SK-N-SH (cell line): Measurements from ENCODE around the gene GDPD5. TPM values are rescaled to one million over a fixed set of nuclear protein-coding genes. Genes with fewer than 3 reads are reported as not detected.
A peak's percentile ranks its signal among the peaks of the same experiment; 100 is the strongest.

Experiments used
- CTCF ChIA-PET: fragments of 300-600, 350-600 bp; formaldehyde crosslinking; extraction: SDS; loops from one replicate; lab custom pipeline; 2021; lab: Yijun Ruan, JAX
- POLR2A ChIA-PET: fragments of 350-600 bp; sonication (Branson Sonifier 250); formaldehyde crosslinking; extraction: SDS; loops from one replicate; lab custom pipeline; 2020; ENCODE audit warnings: antibody characterized with exemption, inconsistent platforms; lab: Yijun Ruan, JAX
- DNase-seq: peaks from one replicate; pipeline ENCODE4 v3.0.0; 2012
- H2AFZ ChIP-seq: fragments of 200-600 bp; sonication (generic); 2 replicates; pipeline ENCODE4 v1.8.1; 2016; ENCODE audit warnings: antibody characterized with exemption, mild to moderate bottlenecking, low read depth
- H3F3A ChIP-seq: fragments of 200-600 bp; sonication (generic); replicated peaks from 2 replicates; pipeline ENCODE3; 2016; ENCODE audit warnings: antibody characterized with exemption, mild to moderate bottlenecking; ENCODE audit not compliant: insufficient read depth
- H3K27ac ChIP-seq, 2 experiments: fragments of 200-500 bp in 1 of 2; fragments of 200-600 bp in 1 of 2; sonication (Bioruptor generic) in 1 of 2; sonication (generic), shearing (Covaris generic) in 1 of 2; 2 replicates each; pipeline versions ENCODE4 v1.5.1 to v1.6.1; 2014 to 2016; ENCODE audit warnings: low read depth in 2 of 2, inconsistent platforms in 1 of 2, low read length in 1 of 2, mild to moderate bottlenecking in 1 of 2, mixed read lengths in 1 of 2
- H3K27me3 ChIP-seq: fragments of 200-600 bp; sonication (generic), shearing (Covaris generic); 2 replicates; pipeline ENCODE4 v1.6.1; 2016; ENCODE audit warnings: mixed run types; ENCODE audit not compliant: insufficient read depth
- H3K36me3 ChIP-seq, 2 experiments: fragments of 200-500 bp in 1 of 2; fragments of 200-600 bp in 1 of 2; sonication (Bioruptor generic) in 1 of 2; sonication (generic) in 1 of 2; replicated peaks in 1 of 2; 2 replicates each; pipeline versions ENCODE3 to v1.5.1; 2014 to 2016; ENCODE audit warnings: low read length in 1 of 2, mild to moderate bottlenecking in 1 of 2; ENCODE audit not compliant: insufficient read depth in 2 of 2, control insufficient read depth in 1 of 2
- H3K4me1 ChIP-seq, 2 experiments: fragments of 200-500 bp in 1 of 2; fragments of 200-600 bp in 1 of 2; sonication (Bioruptor generic) in 1 of 2; sonication (generic), shearing (Covaris generic) in 1 of 2; 2 replicates each; pipeline versions ENCODE4 v1.5.1 to v1.6.1; 2014 to 2016; ENCODE audit warnings: low read depth in 1 of 2, low read length in 1 of 2, mixed run types in 1 of 2; ENCODE audit not compliant: insufficient read depth in 2 of 2, control insufficient read depth in 1 of 2
- H3K4me2 ChIP-seq: fragments of 200-600 bp; sonication (generic), shearing (Covaris generic); 2 replicates; pipeline ENCODE4 v1.6.1; 2017; ENCODE audit warnings: mixed run types
- H3K4me3 ChIP-seq, 2 experiments: fragments of 200-500 bp in 1 of 2; fragments of 200-600 bp in 1 of 2; sonication (Bioruptor generic) in 1 of 2; sonication (generic), shearing (Covaris generic) in 1 of 2; 2 replicates each; pipeline versions ENCODE4 v1.5.1 to v1.8.1; 2014 to 2016; ENCODE audit warnings: low read depth in 2 of 2, inconsistent platforms in 1 of 2, low read length in 1 of 2, mild to moderate bottlenecking in 1 of 2, mixed read lengths in 1 of 2, moderate library complexity in 1 of 2
- H3K79me2 ChIP-seq: fragments of 200-600 bp; sonication (generic); 2 replicates; pipeline ENCODE4 v1.8.1; 2017; ENCODE audit warnings: mild to moderate bottlenecking; ENCODE audit not compliant: insufficient read depth
- H3K9ac ChIP-seq: fragments of 200-600 bp; sonication (generic); 2 replicates; pipeline ENCODE4 v1.6.1; 2017; ENCODE audit warnings: mixed run types
- H3K9me2 ChIP-seq: fragments of 200-600 bp; sonication (generic); 2 replicates; pipeline ENCODE4 v1.6.1; 2017; ENCODE audit warnings: mixed run types
- H3K9me3 ChIP-seq: fragments of 200-600 bp; sonication (generic); 2 replicates; pipeline ENCODE4 v1.6.1; 2017; ENCODE audit warnings: mixed run types, mild to moderate bottlenecking, moderate library complexity
- H4K20me1 ChIP-seq: fragments of 200-600 bp; sonication (generic); 2 replicates; pipeline ENCODE4 v1.6.1; 2017; ENCODE audit warnings: mild to moderate bottlenecking, mixed run types; ENCODE audit not compliant: insufficient read depth
- CHD2 ChIP-seq: fragments of 150-350 bp; IDR thresholded peaks from 2 replicates; pipeline ENCODE4 v1.6.1; 2018; ENCODE audit warnings: low read length; ENCODE audit not compliant: partially characterized antibody
- CTCF ChIP-seq: fragments of 200-600 bp; sonication (generic); IDR thresholded peaks from 2 replicates; pipeline ENCODE4 v1.6.1; 2017; ENCODE audit warnings: antibody characterized with exemption, mild to moderate bottlenecking, moderate library complexity
- EZH2phosphoT487 ChIP-seq: fragments of 200-600 bp; sonication (generic); IDR thresholded peaks from 2 replicates; pipeline ENCODE4 v1.6.1; 2017; ENCODE audit warnings: low read depth, mixed run types, mild to moderate bottlenecking, antibody characterized with exemption, moderate library complexity, borderline replicate concordance
- FOSL2 ChIP-seq: IDR thresholded peaks from 2 replicates; pipeline ENCODE4 v1.4.0; 2012; ENCODE audit warnings: low read depth, mild to moderate bottlenecking, moderate library complexity, borderline replicate concordance
- FOXM1 ChIP-seq: IDR thresholded peaks from 2 replicates; pipeline ENCODE4 v1.4.0; 2012; ENCODE audit warnings: low read depth, mild to moderate bottlenecking
- GATA2 ChIP-seq: sonication (generic); formaldehyde crosslinking; IDR thresholded peaks from 2 replicates; pipeline ENCODE4 v1.5.0; 2020; ENCODE audit warnings: mild to moderate bottlenecking, missing genetic modification reagents
- MAX ChIP-seq: IDR thresholded peaks from 2 replicates; pipeline ENCODE4 v1.4.0; 2012; ENCODE audit warnings: low read depth
- MXI1 ChIP-seq: IDR thresholded peaks from 2 replicates; pipeline ENCODE4 v1.6.1; 2012; ENCODE audit warnings: mild to moderate bottlenecking, low read depth, low read length, improper control_type of control experiment
- NFIC ChIP-seq: IDR thresholded peaks from 2 replicates; pipeline ENCODE4 v1.4.0; 2012; ENCODE audit warnings: borderline replicate concordance
- NRF1 ChIP-seq: IDR thresholded peaks from 2 replicates; pipeline ENCODE4 v1.6.1; 2012; ENCODE audit warnings: low read depth, mild to moderate bottlenecking, low read length
- POLR2AphosphoS5 ChIP-seq: IDR thresholded peaks from 2 replicates; pipeline ENCODE4 v1.6.1; 2012; ENCODE audit warnings: low read depth, low read length
- RAD21 ChIP-seq: IDR thresholded peaks from 2 replicates; pipeline ENCODE4 v1.6.1; 2012; ENCODE audit warnings: mild to moderate bottlenecking, low read length
- RCOR1 ChIP-seq: fragments of 150-350 bp; IDR thresholded peaks from 2 replicates; pipeline ENCODE4 v1.6.1; 2017; ENCODE audit warnings: antibody characterized with exemption, low read length
- RFX5 ChIP-seq: IDR thresholded peaks from 2 replicates; pipeline ENCODE4 v1.6.1; 2012; ENCODE audit warnings: mild to moderate bottlenecking, improper control_type of control experiment, low read length
- TAF1 ChIP-seq: IDR thresholded peaks from 2 replicates; pipeline ENCODE4 v1.6.1; 2012; ENCODE audit warnings: low read depth, mild to moderate bottlenecking, low read length, moderate library complexity, borderline replicate concordance
- USF2 ChIP-seq: fragments of 150-350 bp; IDR thresholded peaks from 2 replicates; pipeline ENCODE4 v1.6.1; 2017; ENCODE audit warnings: antibody characterized with exemption, low read length, low read depth, borderline replicate concordance
- WGBS: methylation state at CpG from one replicate; pipeline ENCODE4 v1.1.6; 2017; ENCODE audit warnings: low lambda C conversion rate; 5-methylcytosine and 5-hydroxymethylcytosine counted together
- polyA plus RNA-seq, 3 experiments: library from polyadenylated mRNA; depleted of rRNA; stranded (reverse); fragments of >200 nt; gene quantifications; 2 replicates each; pipeline ENCODE4 v1.2.3, GENCODE V29; 2012

Gene GDPD5
- polyA plus RNA-seq, 1 of the 3 experiments (the other 2 are of a cell fraction): 2.2 TPM

- CTCF ChIA-PET: interaction anchor here (1.1 to 15.4 kb wide), 9 partner anchors 8 to 248 kb away, joined by 3 to 275 read pairs (median 5); no protein-coding TSS in a partner anchor
- POLR2A ChIA-PET: interaction anchor here (0.6 kb wide), 1 partner anchor 100 kb away, joined by 3 read pairs; no protein-coding TSS in a partner anchor
- H3K27me3 ChIP-seq: no peaks in the 10 kb centered on the region
- no peak overlapping the region for H3K4me2 ChIP-seq
- H3K4me1 ChIP-seq: peaks cover 0 to 14% of the 10 kb centered on the region in 2 experiments; a peak in 1 of 4 replicates
- H3K27ac ChIP-seq: no peak overlapping the region
- no peaks in the 10 kb centered on the region for H3F3A ChIP-seq
- no peaks in the 10 kb centered on the region for H3K36me3 ChIP-seq
- no peaks in the 10 kb centered on the region for H3K79me2 ChIP-seq
- no peak overlapping the region for H3K4me3 ChIP-seq
- H4K20me1 ChIP-seq: no peaks in the 10 kb centered on the region
- 70% methylated on average over 10 of the region's 10 CpGs for WGBS
- no peaks in the 10 kb centered on the region for H3K9me3 ChIP-seq
- H2AFZ ChIP-seq: no peak overlapping the region
- no peak for DNase-seq
- H3K9ac ChIP-seq: no peak overlapping the region
- no peaks in the 10 kb centered on the region for H3K9me2 ChIP-seq
- TF ChIP-seq RFX5: no peak
- TF ChIP-seq POLR2AphosphoS5: no peak
- TF ChIP-seq CHD2: no peak
- no peak for TF ChIP-seq GATA2 (CRISPR knock-in tag)
- TF ChIP-seq NRF1: no peak
- TF ChIP-seq EZH2phosphoT487: no peak
Measured at GRCh38 chr11:75527938-75528735, 2.4 kb upstream of the GDPD5 start.

GRCh38 chr11:75527130-75527529 lies 1.4 kb upstream of the GDPD5 start:
- Histone ChIP-seq H3K4me3 (peak overlapping the region in 1 of 2 experiments; percentile 70; a peak in 1 of 4 replicates), H3K9me3 (no peaks in the 10 kb centered on the region), H3K9ac (no peak overlapping the region), H3F3A (no peaks in the 10 kb centered on the region), H4K20me1 (no peaks in the 10 kb centered on the region), H3K4me1 (peaks cover 0 to 23% of the 10 kb centered on the region in 2 experiments; a peak in 1 of 4 replicates), H3K79me2 (no peaks in the 10 kb centered on the region), H2AFZ (no peak overlapping the region), H3K9me2 (no peaks in the 10 kb centered on the region), H3K27ac (no peak overlapping the region), H3K36me3 (no peaks in the 10 kb centered on the region), H3K4me2 (no peak overlapping the region), H3K27me3 (no peaks in the 10 kb centered on the region)
- 98% methylated on average over 5 of the region's 5 CpGs for WGBS
- POLR2A ChIA-PET: no interaction called here
- no peak for DNase-seq
- CTCF ChIA-PET: interaction anchor here (0.7 to 15.4 kb wide), 6 partner anchors 20 to 247 kb away, joined by 3 to 275 read pairs (median 6); no protein-coding TSS in a partner anchor
- TF ChIP-seq GATA2 (CRISPR knock-in tag): no peak
- no peak for TF ChIP-seq MXI1
- TF ChIP-seq MAX: no peak
- no peak for TF ChIP-seq CHD2
- no peak for TF ChIP-seq RCOR1
- no peak for TF ChIP-seq CTCF
- no peak for TF ChIP-seq FOXM1
- TF ChIP-seq TAF1: no peak
- no peak for TF ChIP-seq RAD21
- TF ChIP-seq FOSL2: no peak
- no peak for TF ChIP-seq USF2
- TF ChIP-seq NFIC: no peak
- TF ChIP-seq, all 33 proteins: peak for 0
